ENCODE results near the gene CALM1.

Gene CALM1

GRCh38 chr14:90443161-90444076 is 46.6 kb downstream of the CALM1 start:
- Histone ChIP-seq H3K9me3 (ENCODE audit: control insufficient read depth, insufficient read depth, low read depth, low read length) (no peaks in the 10 kb centered on the region), H3K36me3 (ENCODE audit: control insufficient read depth in 2 of 2, insufficient read depth in 1 of 2, low read length in 2 of 2) (no peaks in the 10 kb centered on the region), H3K27ac (ENCODE audit: extremely low read depth, low read depth, low read length) (no peak overlapping the region), H3K4me3 (ENCODE audit: low read depth, low read length) (no peak overlapping the region), H3K4me1 (ENCODE audit: control insufficient read depth, insufficient read depth, low read length) (no peaks in the 10 kb centered on the region)
- POLR2A ChIA-PET: no interaction called here
- TF ChIP-seq PATZ1 (tag by site-specific recombination; IDR thresholded peaks at IDR 0.05): no peak
- TF ChIP-seq ZNF664 (tag by site-specific recombination; IDR thresholded peaks at IDR 0.05): no peak
- peak; percentile 80 for TF ChIP-seq ZFHX2 (tag by site-specific recombination; conservative IDR thresholded peaks at IDR 0.05)
- TF ChIP-seq ZBTB17 (tag by site-specific recombination; IDR thresholded peaks at IDR 0.05): no peak
- TF ChIP-seq ZSCAN18 (tag by site-specific recombination; IDR thresholded peaks at IDR 0.05): no peak
- peak; percentile 68 for TF ChIP-seq EGR2 (tag by site-specific recombination; IDR thresholded peaks at IDR 0.05; ENCODE audit: low read depth)
- no peak for TF ChIP-seq ZNF518A (tag by site-specific recombination; conservative IDR thresholded peaks at IDR 0.05; ENCODE audit: low read depth)
- no peak for TF ChIP-seq ZNF791 (tag by site-specific recombination; IDR thresholded peaks at IDR 0.05)
- TF ChIP-seq ZNF274 (IDR thresholded peaks at IDR 0.05; ENCODE audit: low read length): no peak
- TF ChIP-seq ZNF274 (tag by site-specific recombination; IDR thresholded peaks at IDR 0.05; ENCODE audit: borderline replicate concordance): no peak
- TF ChIP-seq ZNF10 (tag by site-specific recombination; IDR thresholded peaks at IDR 0.05): no peak
- no peak for TF ChIP-seq ZNF140 (tag by site-specific recombination; IDR thresholded peaks at IDR 0.05)
- no peak for TF ChIP-seq ZNF2 (tag by site-specific recombination; IDR thresholded peaks at IDR 0.05)
- peak; percentile 82 for TF ChIP-seq ZNF692 (tag by site-specific recombination; IDR thresholded peaks at IDR 0.05)
- no peak for TF ChIP-seq ZNF629 (tag by site-specific recombination; IDR thresholded peaks at IDR 0.05)
- TF ChIP-seq ZNF473 (tag by site-specific recombination; IDR thresholded peaks at IDR 0.05): no peak
- peak; percentile 84 for TF ChIP-seq ZFP69B (tag by site-specific recombination; IDR thresholded peaks at IDR 0.05)
- TF ChIP-seq ZNF843 (tag by site-specific recombination; IDR thresholded peaks at IDR 0.05): no peak
- no peak for TF ChIP-seq ZNF138 (tag by site-specific recombination; IDR thresholded peaks at IDR 0.05; ENCODE audit: borderline replicate concordance)
- CTCF ChIA-PET: no interaction called here

Measured in HEK293 (cell line).